DMS79 (cell line): ENCODE measurements around the gene SSX3.
"Not testable (repeated sequence)": the region's sequence is repeated elsewhere in the genome, so short reads cannot be mapped to it uniquely, and the experiment has no call there.

Experiments
- DNase-seq: peaks from one replicate; lab custom pipeline; 2025; lab: John Stamatoyannopoulos, UW

Gene SSX3

GRCh38 chrX:48356315-48357094 lies at the start of gene SSX3:
Gene SSX3, minus strand, starts transcription at chrX:48356703. Its CDS starts 1,454 bp downstream, at chrX:48355249.
- DNase-seq = not testable (repeated sequence)

GRCh38 chrX:48397825-48398224 lies 41.3 kb upstream of the SSX3 start:
- not testable (repeated sequence) for DNase-seq

- not testable (repeated sequence) for DNase-seq
Observed at GRCh38 chrX:48396931-48397330, 40.4 kb upstream of the SSX3 start.

GRCh38 chrX:48383239-48383638 lies 26.7 kb upstream of the SSX3 start, which contains the start of gene SSX4:
Gene SSX4, plus strand, starts transcription at chrX:48383539. Its CDS starts 515 bp downstream, at chrX:48384054.
- DNase-seq = not testable (repeated sequence)

- DNase-seq = not testable (repeated sequence)
Observed at GRCh38 chrX:48370408-48370807, 13.9 kb upstream of the SSX3 start.

- not testable (repeated sequence) for DNase-seq
Observed at GRCh38 chrX:48367717-48368408, 11.4 kb upstream of the SSX3 start.

GRCh38 chrX:48359281-48359680 lies 2.8 kb upstream of the SSX3 start:
- not testable (repeated sequence) for DNase-seq

- no peak for DNase-seq
Observed at GRCh38 chrX:48357681-48358080, 1.2 kb upstream of the SSX3 start.

GRCh38 chrX:48346059-48346458 lies 10.4 kb downstream of the SSX3 start:
- DNase-seq = not testable (repeated sequence)

- not testable (repeated sequence) for DNase-seq
Observed at GRCh38 chrX:48313996-48314395, 42.5 kb downstream of the SSX3 start.

- no peak for DNase-seq
Observed at GRCh38 chrX:48306175-48306574, 50.3 kb downstream of the SSX3 start.
